GM19328 (cell line): ENCODE measurements around the gene VPS72.
A peak's percentile ranks its signal among the peaks of the same experiment; 100 is the strongest.
"Not testable (repeated sequence)": the region's sequence is repeated elsewhere in the genome, so short reads cannot be mapped to it uniquely, and the experiment has no call there.

Experiments
- ATAC-seq: cut with Tn5 transposase; IDR thresholded peaks from one replicate; pipeline ENCODE4 v1.9.1; 2021; ENCODE audit warnings: mild to moderate bottlenecking, moderate library complexity; ENCODE audit not compliant: unreplicated experiment

VPS72 gene

GRCh38 chr1:151189637-151190445, at the start of gene VPS72:
Gene VPS72, minus strand, starts transcription at chr1:151190197. Its CDS starts 76 bp downstream, at chr1:151190121.
- ATAC-seq = peak; percentile 88

DNA sequence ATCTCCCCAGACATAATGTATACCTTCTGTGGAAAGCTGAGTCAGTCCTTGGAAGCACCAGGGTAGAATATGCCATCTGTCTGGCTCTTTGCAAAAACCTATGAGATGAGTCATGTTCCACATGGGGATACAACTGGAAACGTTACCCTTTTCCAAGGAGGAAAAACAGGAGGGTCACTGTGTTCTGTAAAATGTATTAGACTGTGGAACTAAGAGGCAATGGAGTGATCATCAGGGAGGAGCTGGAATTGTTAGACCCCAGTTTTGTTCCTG, 48.4 kb upstream of the VPS72 start:
- no peak for ATAC-seq

DNA sequence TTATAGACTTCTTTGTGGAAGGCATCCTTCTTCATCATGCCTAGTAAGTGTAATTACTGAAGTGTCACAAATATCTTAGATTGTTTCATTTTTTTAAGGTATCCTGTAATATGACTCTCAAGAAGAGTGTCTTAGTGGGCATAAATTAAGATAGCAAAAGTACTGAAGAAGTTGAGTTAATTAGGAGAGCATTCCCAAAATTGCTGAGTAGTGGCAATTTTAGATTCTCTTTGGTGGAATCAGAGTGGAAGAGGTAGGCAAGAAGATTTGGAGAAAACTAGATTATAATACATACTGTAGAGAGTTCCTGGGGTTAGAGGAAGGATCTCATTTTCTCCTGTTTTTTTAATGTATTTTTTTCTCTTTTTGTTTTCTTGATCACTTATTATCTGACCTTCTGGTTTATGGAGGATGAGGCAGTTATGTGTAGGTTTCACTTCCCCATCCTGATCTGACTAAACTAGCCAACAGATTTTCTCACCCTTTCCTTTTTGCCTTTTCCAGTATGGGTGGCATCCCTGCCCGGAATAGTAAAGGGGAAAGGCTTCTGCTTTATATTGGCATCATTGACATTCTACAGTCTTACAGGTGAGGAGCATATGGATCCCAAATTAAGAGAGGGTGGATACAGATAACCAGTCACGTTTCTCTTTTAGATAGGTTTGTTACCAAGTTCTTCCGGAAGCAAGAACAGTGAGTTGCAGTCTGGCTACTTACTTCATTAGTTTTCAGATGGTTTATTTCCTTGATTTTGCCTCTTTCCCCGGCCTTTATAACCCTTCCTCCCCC, 47.9 kb upstream of the VPS72 start:
- ATAC-seq = no peak

- ATAC-seq = no peak
Measured at GRCh38 chr1:151235235-151235634, 45.2 kb upstream of the VPS72 start.

GRCh38 chr1:151222130-151222529, 32.1 kb upstream of the VPS72 start:
- ATAC-seq = no peak

- no peak for ATAC-seq
Measured at GRCh38 chr1:151221616-151222015, 31.6 kb upstream of the VPS72 start.

DNA sequence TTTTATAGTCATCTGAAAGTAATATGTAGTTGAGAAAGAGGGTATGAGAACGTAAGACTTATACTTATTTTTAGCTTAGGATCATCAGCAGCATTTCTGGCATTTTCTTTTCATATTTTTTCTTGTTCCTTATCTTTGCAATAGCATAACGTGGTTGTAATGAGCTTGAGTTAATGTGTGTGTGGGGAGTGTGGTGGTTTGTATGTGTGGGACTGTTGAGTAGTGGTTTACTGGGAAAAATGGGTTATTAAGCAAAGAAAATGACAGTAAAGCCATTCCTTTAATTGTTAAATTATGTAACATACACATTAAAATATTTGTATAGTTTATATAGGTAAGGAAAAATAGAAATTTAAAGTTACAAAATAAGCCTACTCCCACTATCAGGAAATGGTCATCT, 23.6 kb upstream of the VPS72 start:
- ATAC-seq = no peak

- no peak for ATAC-seq
Measured at GRCh38 chr1:151211972-151212705, 22.1 kb upstream of the VPS72 start.

DNA sequence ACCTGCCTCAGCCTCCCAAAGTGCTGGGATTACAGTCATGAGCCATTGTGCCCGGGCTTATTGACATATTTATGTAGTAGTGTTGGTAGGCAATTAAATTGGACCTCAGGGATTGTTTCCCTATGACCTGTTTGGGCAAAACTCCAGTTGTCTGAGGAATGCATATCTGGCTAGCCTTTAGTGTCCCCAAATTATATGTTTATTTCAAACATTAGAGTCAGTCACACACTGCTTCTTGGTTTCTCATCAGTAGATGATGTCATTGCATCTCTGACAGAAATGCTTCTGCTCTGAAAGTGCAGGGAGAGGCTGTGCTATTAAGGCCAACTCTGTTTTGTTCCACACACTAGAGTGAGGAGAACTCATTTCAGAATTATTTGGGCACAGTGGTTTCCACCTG, 20.8 kb upstream of the VPS72 start:
- ATAC-seq = no peak

- not testable (repeated sequence) for ATAC-seq
Measured at GRCh38 chr1:151205381-151205965, 15.5 kb upstream of the VPS72 start.

DNA sequence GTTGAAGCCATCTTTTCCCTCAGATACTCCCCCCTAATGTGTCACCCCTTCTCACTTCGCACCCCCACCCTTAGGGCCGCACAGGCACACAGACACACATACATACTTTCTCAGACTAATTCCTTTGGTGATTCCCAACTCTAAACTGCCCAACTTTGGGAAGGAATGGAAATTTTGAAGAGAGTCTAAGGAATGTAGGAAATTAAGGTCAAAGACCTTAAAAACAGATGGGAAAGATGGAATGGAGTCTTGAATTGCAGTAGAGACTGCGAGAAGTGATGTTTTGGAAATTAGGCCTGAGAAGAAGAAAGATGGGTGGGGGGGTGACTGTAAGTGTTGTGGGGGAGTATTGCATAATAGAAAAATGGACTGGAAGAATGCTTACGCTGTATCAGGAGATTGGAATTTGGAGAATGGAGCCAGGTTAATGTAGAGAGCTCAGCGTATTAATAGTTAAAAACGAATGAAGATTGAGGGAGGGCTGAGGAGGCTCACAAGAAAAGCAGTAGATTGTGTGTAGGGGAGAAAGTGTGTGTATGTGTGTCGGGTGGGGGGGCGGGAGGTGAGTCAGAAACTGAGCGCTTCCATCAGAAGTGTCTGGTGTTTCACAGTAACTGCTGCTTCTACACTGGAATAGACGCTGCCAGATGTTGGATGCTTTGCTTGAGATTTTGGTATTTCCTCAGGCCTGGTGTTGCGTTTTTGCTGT, 10.0 kb upstream of the VPS72 start:
- no peak for ATAC-seq

DNA sequence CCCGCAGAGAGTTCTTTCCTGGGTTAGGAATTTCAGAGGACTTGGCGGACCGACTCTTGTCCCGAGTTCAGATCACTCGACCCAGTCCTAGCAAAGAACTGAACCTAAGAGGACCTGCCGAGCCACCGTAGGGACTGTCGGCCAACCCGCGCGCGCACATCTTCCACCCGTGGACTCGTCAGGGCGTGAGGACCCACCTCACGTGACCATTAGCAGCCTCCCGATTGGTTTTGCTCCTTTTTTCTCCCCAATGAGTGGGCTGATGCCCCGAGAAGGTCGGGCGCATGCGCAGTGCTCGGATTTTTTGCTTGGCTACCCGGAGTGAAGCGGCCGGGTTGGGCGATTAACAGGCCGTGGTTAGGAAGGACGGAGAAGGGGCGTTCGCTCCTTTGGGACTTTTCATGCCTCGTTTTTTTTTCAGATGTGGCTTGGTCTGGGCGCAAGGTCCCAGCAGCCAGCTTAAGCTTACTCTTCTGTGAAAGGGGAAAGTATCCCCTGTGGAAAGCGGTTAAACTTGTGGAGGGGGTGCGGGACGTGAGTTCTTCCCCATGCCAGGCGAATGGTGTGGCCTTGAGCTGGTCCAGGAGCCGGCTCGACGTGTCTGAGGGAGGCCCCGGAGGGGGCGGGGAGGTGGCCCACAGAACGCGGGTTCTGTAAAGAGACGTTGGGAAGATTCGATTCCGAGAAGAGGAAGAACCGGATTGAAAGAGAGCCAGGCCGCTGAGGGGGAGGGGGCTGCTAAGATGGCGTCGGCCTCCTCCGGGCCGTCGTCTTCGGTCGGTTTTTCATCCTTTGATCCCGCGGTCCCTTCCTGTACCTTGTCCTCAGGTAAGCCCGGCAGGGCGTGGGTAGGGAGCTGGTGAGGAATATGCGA, 8.5 kb upstream of the VPS72 start, which contains the start of gene PIP5K1A:
Gene PIP5K1A, plus strand, starts transcription at position 299 of the 874 bp plus-strand sequence. Its CDS starts 445 bp downstream, at position 744.
- peak; percentile 79 for ATAC-seq

GRCh38 chr1:151197863-151198253, 7.9 kb upstream of the VPS72 start:
- no peak for ATAC-seq

DNA sequence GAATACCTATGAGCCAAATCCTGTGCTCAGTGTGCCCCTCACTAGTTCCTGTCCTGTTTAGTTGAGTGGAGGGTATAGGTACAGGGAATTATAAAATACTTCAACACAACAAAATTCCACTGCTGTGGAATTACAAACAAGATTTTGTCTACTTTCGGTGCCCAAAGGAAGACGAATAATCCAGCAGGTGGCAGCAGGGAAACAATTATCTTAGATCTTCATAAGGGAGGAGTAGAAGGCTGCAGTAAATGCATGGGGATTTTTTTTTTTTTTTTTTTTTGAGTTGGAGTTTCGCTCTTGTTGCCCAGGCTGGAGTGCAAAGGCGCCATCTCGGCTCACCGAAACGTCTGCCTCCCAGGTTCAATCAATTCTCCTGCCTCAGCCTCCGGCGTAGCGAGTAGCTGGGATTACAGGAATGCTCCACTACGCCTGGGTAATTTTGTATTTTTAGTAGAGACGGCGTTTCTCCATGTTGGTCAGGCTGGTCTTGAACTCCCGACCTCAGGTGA, 6.3 kb upstream of the VPS72 start:
- ATAC-seq = no peak

DNA sequence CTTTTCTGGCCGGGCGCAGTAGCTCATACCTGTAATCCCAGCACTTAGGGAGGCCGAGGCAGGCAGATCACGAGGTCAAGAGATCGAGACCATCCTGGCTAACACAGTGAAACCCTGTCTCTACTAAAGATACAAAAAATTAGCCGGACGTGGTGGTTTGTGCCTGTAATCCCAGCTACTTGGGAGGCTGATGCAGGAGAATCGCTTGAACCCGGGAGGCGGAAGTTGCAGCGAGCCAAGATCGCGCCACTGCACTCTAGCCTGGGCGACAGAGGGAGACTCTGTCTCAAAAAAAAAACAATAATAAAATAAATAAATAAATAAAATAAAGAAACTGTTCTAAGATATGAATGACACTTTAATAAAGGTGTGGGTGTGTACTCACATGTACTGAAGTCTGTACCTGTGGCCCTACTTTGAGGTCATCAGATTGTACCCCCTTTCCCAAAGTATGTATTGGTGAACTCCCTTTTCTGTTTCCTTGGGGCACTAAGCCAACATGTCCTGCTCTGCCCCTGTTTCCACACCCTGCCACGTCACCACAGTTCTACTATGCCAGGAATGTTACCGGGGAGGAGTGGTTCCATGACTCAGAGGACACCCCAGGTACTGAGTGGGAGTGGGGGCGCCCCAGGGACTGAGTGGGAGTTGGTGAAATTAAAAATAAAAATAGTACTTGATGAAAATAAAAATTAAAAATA, 5.0 kb upstream of the VPS72 start:
- ATAC-seq = not testable (repeated sequence)

DNA sequence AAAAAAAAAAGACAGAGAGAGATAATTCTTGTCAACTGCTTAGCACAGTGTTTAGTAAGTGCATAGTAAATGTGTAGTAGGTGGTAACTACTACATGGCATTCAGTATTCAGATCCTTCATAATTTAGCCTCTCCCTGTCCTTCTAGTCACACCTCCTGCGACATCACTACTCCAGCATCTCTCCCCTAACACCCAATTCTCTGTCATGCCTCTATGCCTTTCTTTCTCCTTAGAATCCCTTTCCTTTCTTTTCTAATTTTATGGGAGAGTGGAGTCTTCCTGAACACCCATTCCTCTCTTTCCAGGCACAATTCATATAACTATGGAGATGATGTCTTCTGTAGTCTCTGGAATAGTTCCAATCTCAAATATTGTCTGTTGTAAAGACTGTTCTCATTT, 3.9 kb upstream of the VPS72 start:
- ATAC-seq = no peak

- no peak for ATAC-seq
Measured at GRCh38 chr1:151193304-151193703, 3.3 kb upstream of the VPS72 start.

DNA sequence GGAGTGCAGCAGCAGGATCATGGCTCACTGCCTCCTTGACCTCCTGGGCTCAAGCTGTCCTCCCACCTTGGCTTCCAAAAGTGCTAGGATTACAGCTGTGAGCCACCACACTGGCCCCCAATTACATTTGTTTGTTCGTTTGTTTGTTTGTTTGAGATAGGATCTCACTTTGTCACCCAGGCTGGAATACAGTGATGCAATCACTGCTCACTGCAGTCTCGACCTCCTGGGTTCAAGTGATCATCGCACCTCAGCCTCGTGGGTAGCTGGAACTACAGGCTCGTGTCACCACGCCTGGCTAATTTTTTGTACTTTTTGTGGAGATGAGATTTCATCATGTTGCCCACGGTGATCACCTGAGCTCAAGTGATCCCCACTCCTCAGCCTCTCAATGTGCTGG, 2.0 kb upstream of the VPS72 start:
- ATAC-seq = no peak

DNA sequence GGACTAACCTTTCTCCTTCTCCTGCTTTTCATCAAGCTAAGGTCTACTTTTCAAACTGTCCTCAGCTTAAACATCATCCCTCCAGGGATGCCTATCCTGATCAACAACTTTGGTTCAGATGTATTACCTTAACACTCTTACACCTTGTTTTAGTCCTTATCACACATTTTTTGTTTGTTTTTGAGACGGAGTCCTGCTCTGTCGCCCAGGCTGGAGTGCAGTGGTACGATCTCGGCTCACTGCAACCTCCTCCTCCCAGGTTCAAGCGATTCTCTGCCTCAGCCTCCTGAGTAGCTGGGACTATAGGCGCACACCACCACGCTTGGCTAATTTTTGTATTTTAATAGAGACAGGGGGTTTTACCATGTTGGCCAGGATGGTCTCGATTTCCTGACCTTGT, 1.3 kb downstream of the VPS72 start:
- ATAC-seq = not testable (repeated sequence)
